Prostate gland (tissue), 2 donors: ENCODE measurements around the gene KLK1. TPM values are rescaled to one million over a fixed set of nuclear protein-coding genes. Genes with fewer than 3 reads are reported as not detected.
"Not testable (repeated sequence)": the region's sequence is repeated elsewhere in the genome, so short reads cannot be mapped to it uniquely, and the experiment has no call there.

Source experiments
- DNase-seq: peaks from one replicate; pipeline ENCODE4 v3.0.0-alpha.2; 2019; ENCODE audit warnings: low spot score
- H3K27ac ChIP-seq, 2 donors: fragments of 200-600 bp; sonication (generic); 2 replicates each; pipeline ENCODE4 v1.5.1; 2017 to 2019
- H3K27me3 ChIP-seq: fragments of 200-600 bp; sonication (generic); replicated peaks from 2 replicates; pipeline ENCODE4 v1.5.1; 2019; ENCODE audit not compliant: insufficient read depth
- H3K36me3 ChIP-seq, 2 donors: fragments of 200-600 bp; sonication (generic); 1 replicate in 1 of 2; 2 replicates in 1 of 2; pipeline versions ENCODE4 v1.5.1 to v1.8.1; 2017 to 2019
- H3K4me1 ChIP-seq: fragments of 200-600 bp; sonication (generic); replicated peaks from 2 replicates; pipeline ENCODE4 v1.5.1; 2019
- H3K4me3 ChIP-seq, 2 donors: fragments of 200-600 bp; sonication (generic); 2 replicates each; pipeline ENCODE4 v1.5.1; 2017 to 2019
- H3K9me3 ChIP-seq: fragments of 200-600 bp; sonication (generic); 2 replicates; pipeline ENCODE4 v1.5.1; 2017
- CTCF ChIP-seq, 4 experiments: fragments of 200-600 bp in 2 of 4; fragments of 450-650 bp in 2 of 4; sonication (generic) in 2 of 4; IDR thresholded peaks; 1 replicate in 3 of 4; 2 replicates in 1 of 4; pipeline ENCODE4 v1.5.1; 2016 to 2019; ENCODE audit warnings: antibody characterized with exemption in 4 of 4, mild to moderate bottlenecking in 2 of 4, moderate library complexity in 2 of 4
- POLR2A ChIP-seq: fragments of 450-650 bp; IDR thresholded peaks from one replicate; pipeline ENCODE4 v1.6.1; 2016; ENCODE audit warnings: antibody characterized with exemption, mild to moderate bottlenecking
- POLR2AphosphoS5 ChIP-seq: sonication (generic); formaldehyde crosslinking; IDR thresholded peaks from one replicate; pipeline ENCODE4 v1.6.1; 2017; ENCODE audit warnings: antibody characterized with exemption
- WGBS: methylation state at CpG from one replicate; pipeline ENCODE4 v1.1.5; 2018; 5-methylcytosine and 5-hydroxymethylcytosine counted together
- intact Hi-C: fragments of 100-400 bp; cut with DNase I; formaldehyde crosslinking; loops from one replicate; pipeline ENCODE4 v1.14.2; 2022
- total RNA-seq, 2 donors: library from RNA; depleted of rRNA; stranded (reverse); fragments of >200 nt; gene quantifications; one replicate each; pipeline ENCODE4 v1.1.0, GENCODE V29; 2016

KLK1 gene
- total RNA-seq, 2 donors from 2014 or later: 8.3 to 45.2 TPM

DNA sequence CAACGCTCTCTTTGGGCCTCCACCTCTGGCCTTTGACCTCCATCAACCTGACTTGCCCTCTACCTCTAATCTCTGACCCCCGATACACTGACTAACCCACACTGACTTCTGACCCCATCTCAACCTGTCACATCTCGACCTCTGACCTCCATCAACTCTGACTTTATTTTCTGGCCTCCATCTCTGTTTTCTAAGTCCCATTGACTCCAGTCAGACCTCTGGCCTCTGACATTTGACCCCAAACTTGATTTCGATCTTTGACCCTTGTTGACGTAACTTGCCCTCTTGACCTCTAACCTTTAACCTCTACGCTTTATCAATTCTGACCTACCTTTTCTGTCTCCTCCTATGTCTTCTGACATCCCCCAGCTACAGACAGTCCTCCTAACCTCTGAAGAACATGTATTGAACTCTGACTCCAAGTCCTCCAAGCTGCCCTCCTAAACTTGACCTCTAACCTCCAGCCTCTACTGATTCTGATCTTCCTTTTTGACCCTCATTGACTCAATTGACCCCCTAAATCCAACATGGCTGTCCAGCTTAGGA, 32.6 kb downstream of the KLK1 start:
- no peak overlapping the region for H3K27ac ChIP-seq
- no peaks in the 10 kb centered on the region for H3K4me1 ChIP-seq
- TF ChIP-seq CTCF (IDR thresholded peaks at IDR 0.05) (no peak), POLR2A (no peak), POLR2AphosphoS5 (no peak)
- WGBS: 93% methylated on average over 6 of the region's 6 CpGs
- no peak overlapping the region for H3K4me3 ChIP-seq
- no peaks in the 10 kb centered on the region for H3K27me3 ChIP-seq
- intact Hi-C loops: no loop called here
- no peaks in the 10 kb centered on the region for H3K9me3 ChIP-seq
- no peak for DNase-seq
- no peaks in the 10 kb centered on the region for H3K36me3 ChIP-seq

DNA sequence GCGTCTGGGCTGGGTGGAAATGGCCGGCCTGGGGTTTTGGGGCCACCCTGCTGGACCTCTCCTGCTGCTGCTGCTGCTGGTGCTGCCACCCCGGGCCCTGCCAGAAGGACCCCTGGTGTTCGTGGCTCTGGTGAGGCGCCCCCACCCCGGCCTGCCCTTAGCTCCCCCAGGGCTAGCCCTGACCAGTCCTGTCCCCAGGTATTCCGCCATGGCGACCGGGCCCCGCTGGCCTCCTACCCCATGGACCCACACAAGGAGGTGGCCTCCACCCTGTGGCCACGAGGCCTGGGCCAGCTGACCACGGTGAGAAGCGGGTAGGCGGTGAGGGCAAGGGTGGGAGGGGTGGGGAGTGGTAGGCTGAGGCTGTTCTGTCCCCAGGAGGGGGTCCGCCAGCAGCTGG, 33.2 kb downstream of the KLK1 start, which contains the start of gene ACP4:
Gene ACP4 (plus strand): TSS at position 20 of the 400 bp plus-strand sequence. CDS start 0 bp downstream, at position 20.
- no peak within 1 kb of the TSS for H3K27ac ChIP-seq
- no peaks in the 10 kb centered on the region for H3K36me3 ChIP-seq
- intact Hi-C loops: no loop called here
- DNase-seq: no peak
- H3K4me1 ChIP-seq: no peaks in the 10 kb centered on the region
- no peaks in the 10 kb centered on the region for H3K9me3 ChIP-seq
- H3K27me3 ChIP-seq: no peaks in the 10 kb centered on the region
- no peak within 1 kb of the TSS for H3K4me3 ChIP-seq
- WGBS: 85% methylated on average over 11 of the region's 15 CpGs
- TF ChIP-seq POLR2AphosphoS5 (no peak), POLR2A (no peak), CTCF (IDR thresholded peaks at IDR 0.05) (no peak)

GRCh38 chr19:50785329-50785728, 38.3 kb downstream of the KLK1 start:
- Histone ChIP-seq H3K27me3 (peaks cover 4% of the 10 kb centered on the region), H3K27ac (no peak overlapping the region), H3K4me1 (no peaks in the 10 kb centered on the region), H3K4me3 (no peak overlapping the region), H3K36me3 (no peaks in the 10 kb centered on the region), H3K9me3 (no peaks in the 10 kb centered on the region)
- TF ChIP-seq POLR2AphosphoS5 (no peak), CTCF (IDR thresholded peaks at IDR 0.05) (no peak), POLR2A (no peak)
- WGBS: 89% methylated on average over 12 of the region's 12 CpGs
- DNase-seq: no peak
- intact Hi-C loops: no loop called here

DNA sequence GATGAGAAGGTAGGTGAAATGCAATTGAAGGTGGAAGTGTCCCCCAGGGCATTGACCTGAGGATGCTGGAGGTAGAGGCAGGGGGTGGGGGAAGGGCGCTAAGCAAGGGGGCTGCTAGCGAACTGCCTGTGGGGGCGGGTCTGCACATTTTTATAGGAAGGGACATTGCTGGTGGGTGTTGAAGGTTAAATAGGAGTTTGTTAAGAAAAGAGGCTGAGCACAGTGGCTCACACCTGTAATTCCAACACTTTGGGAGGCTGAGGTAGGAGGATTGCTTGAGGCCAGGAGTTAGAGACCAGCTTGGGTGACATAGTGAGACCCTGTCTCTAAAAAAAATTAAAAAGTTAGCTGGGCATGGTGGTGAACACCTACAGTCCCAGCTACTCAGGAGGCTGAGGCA, 38.9 kb downstream of the KLK1 start:
- H3K27ac ChIP-seq: no peak overlapping the region
- TF ChIP-seq CTCF (IDR thresholded peaks at IDR 0.05) (no peak), POLR2AphosphoS5 (no peak), POLR2A (no peak)
- intact Hi-C loops: loop anchor here (5.0 kb wide), 1 partner anchor 247 kb away; no protein-coding TSS in a partner anchor
- H3K4me3 ChIP-seq: no peak overlapping the region
- H3K27me3 ChIP-seq: peaks cover 5% of the 10 kb centered on the region
- H3K4me1 ChIP-seq: no peaks in the 10 kb centered on the region
- H3K9me3 ChIP-seq: no peaks in the 10 kb centered on the region
- 94% methylated on average over 3 of the region's 3 CpGs for WGBS
- no peaks in the 10 kb centered on the region for H3K36me3 ChIP-seq
- no peak for DNase-seq

DNA sequence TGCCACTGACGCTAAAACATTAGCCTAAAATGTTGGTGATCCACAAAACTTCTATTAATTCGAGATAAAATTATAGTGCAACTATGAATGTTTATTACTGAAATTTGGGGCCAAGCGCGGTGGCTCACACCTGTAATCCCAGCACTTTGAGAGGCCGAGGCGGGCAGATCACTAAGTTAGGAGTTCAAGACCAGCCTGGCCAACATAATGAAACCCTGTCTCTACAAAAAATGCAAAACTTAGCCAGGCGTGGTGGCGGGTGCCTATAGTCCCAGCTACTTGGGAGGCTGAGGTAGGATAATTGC, 39.8 kb downstream of the KLK1 start:
- H3K9me3 ChIP-seq, H3K4me3 ChIP-seq, H3K4me1 ChIP-seq, H3K27ac ChIP-seq, H3K36me3 ChIP-seq, DNase-seq: not testable (repeated sequence)
- 43% methylated on average over 8 of the region's 8 CpGs for WGBS
- H3K27me3 ChIP-seq: peaks cover 12% of the 10 kb centered on the region
- intact Hi-C loops: loop anchor here (2.0 to 5.0 kb wide), 2 partner anchors 246 to 427 kb away; no protein-coding TSS in a partner anchor
